HepG2 (cell line): ENCODE results near the gene MBD5. TPM values are rescaled to one million over a fixed set of nuclear protein-coding genes. Genes with fewer than 3 reads are reported as not detected.

Experiments used
- ARHGAP35 ChIP-seq: sonication (generic); formaldehyde crosslinking; IDR thresholded peaks from 2 replicates; pipeline ENCODE4 v1.9.0; 2022; ENCODE audit warnings: mild to moderate bottlenecking, inconsistent platforms, moderate library complexity, missing genetic modification reagents, borderline replicate concordance
- CC2D1A ChIP-seq: sonication (generic); formaldehyde crosslinking; IDR thresholded peaks from 2 replicates; pipeline ENCODE4 v1.8.1; 2023; ENCODE audit warnings: mild to moderate bottlenecking, missing genetic modification reagents
- CCDC6 ChIP-seq: sonication (generic); formaldehyde crosslinking; IDR thresholded peaks from 2 replicates; pipeline ENCODE4 v1.8.1; 2022; ENCODE audit warnings: mild to moderate bottlenecking, missing genetic modification reagents, moderate library complexity
- CHD2 ChIP-seq: IDR thresholded peaks from 2 replicates; pipeline ENCODE4 v1.6.1; 2011; ENCODE audit warnings: low read depth, low read length, improper control_type of control experiment
- GPN1 ChIP-seq: sonication (generic); formaldehyde crosslinking; IDR thresholded peaks from 2 replicates; pipeline ENCODE4 v1.5.1; 2020; ENCODE audit warnings: missing genetic modification reagents, borderline replicate concordance
- HNRNPLL ChIP-seq: fragments of 200-400 bp; formaldehyde crosslinking; IDR thresholded peaks from 2 replicates; pipeline ENCODE4 v1.6.1; 2017; ENCODE audit warnings: mild to moderate bottlenecking, low read depth, low read length; ENCODE audit not compliant: poor library complexity, severe bottlenecking
- JARID2 ChIP-seq: sonication (generic); formaldehyde crosslinking; IDR thresholded peaks from 2 replicates; pipeline ENCODE4 v1.8.1; 2023; ENCODE audit warnings: missing genetic modification reagents, inconsistent platforms; ENCODE audit not compliant: insufficient replicate concordance
- LCORL ChIP-seq, 2 experiments: fragments of 450-650 bp in 1 of 2; sonication (generic) in 1 of 2; formaldehyde crosslinking in 1 of 2; IDR thresholded peaks; 2 replicates each; pipeline versions ENCODE4 v1.5.0 to v1.6.1; 2017 to 2020; ENCODE audit warnings: antibody characterized with exemption in 1 of 2, missing genetic modification reagents in 1 of 2
- MIER2 ChIP-seq: IDR thresholded peaks from 2 replicates; pipeline ENCODE4 v1.6.1; 2016; ENCODE audit warnings: missing biosample characterization, missing genetic modification reagents
- REL ChIP-seq: sonication (generic); formaldehyde crosslinking; conservative IDR thresholded peaks from 2 replicates; pipeline ENCODE4 v1.8.0; 2022; ENCODE audit warnings: mild to moderate bottlenecking, missing genetic modification reagents, moderate library complexity
- SRSF4 ChIP-seq: fragments of 200-400 bp; formaldehyde crosslinking; IDR thresholded peaks from one replicate; pipeline ENCODE4 v1.6.1; 2018; ENCODE audit warnings: mild to moderate bottlenecking, low read depth, low read length, moderate library complexity; ENCODE audit not compliant: poor library complexity, severe bottlenecking
- ZBTB20 ChIP-seq: sonication (generic); formaldehyde crosslinking; IDR thresholded peaks from 2 replicates; pipeline ENCODE4 v1.8.1; 2023; ENCODE audit warnings: missing genetic modification reagents, low read depth, mild to moderate bottlenecking, borderline replicate concordance
- ZFP36L2 ChIP-seq: sonication (generic); formaldehyde crosslinking; IDR thresholded peaks from 2 replicates; pipeline ENCODE4 v1.4.0; 2020; ENCODE audit warnings: missing genetic modification reagents
- ZNF282 ChIP-seq: fragments of 450-650 bp; IDR thresholded peaks from 2 replicates; pipeline ENCODE4 v1.6.1; 2018; ENCODE audit not compliant: partially characterized antibody
- ZNF724P ChIP-seq: sonication (generic); formaldehyde crosslinking; IDR thresholded peaks from 2 replicates; pipeline ENCODE4 v1.8.0; 2022; ENCODE audit warnings: missing genetic modification reagents, borderline replicate concordance
- ZNF777 ChIP-seq: sonication (generic); formaldehyde crosslinking; IDR thresholded peaks from 2 replicates; pipeline ENCODE4 v1.4.0; 2020; ENCODE audit warnings: missing genetic modification reagents
- polyA plus RNA-seq, 8 experiments: library from polyadenylated mRNA; depleted of rRNA in 3 of 8; stranded (reverse) in 7 of 8; unstranded in 1 of 8; fragments of >200 nt; fragmentation: Illumina TruSeq in 4 of 8; extraction: Trizol in 4 of 8; gene quantifications; 2 replicates each; pipeline versions ENCODE4 v1.2.1 to v1.2.3, GENCODE V29; 2011 to 2016; ENCODE audit warnings: low read depth in 4 of 8, missing spikeins in 1 of 8, mixed read lengths in 1 of 8; ENCODE audit not compliant: insufficient read depth in 1 of 8
- total RNA-seq, 5 experiments: library from RNA; depleted of rRNA; stranded (reverse); fragments of >200 nt; fragmentation: Illumina TruSeq; extraction: Trizol; gene quantifications; 2 replicates each; pipeline ENCODE4 v1.2.3, GENCODE V29; 2016; ENCODE audit warnings: low read depth in 1 of 5
- TF ChIP-seq, protein P1 (sequence below): sonication (generic); formaldehyde crosslinking; IDR thresholded peaks from 2 replicates; pipeline ENCODE4 v1.4.0; 2020; ENCODE audit warnings: missing genetic modification reagents, borderline replicate concordance
- TF ChIP-seq, protein P2 (sequence below): sonication (generic); formaldehyde crosslinking; IDR thresholded peaks from 2 replicates; pipeline ENCODE4 v1.4.0; 2020; ENCODE audit warnings: missing genetic modification reagents, borderline replicate concordance
- TF ChIP-seq, protein P3 (sequence below): IDR thresholded peaks from 2 replicates; pipeline ENCODE4 v1.6.1; 2016; ENCODE audit warnings: low read depth, borderline replicate concordance
- TF ChIP-seq, protein P4 (sequence below): sonication (generic); formaldehyde crosslinking; IDR thresholded peaks from 2 replicates; pipeline ENCODE4 v1.9.0; 2021; ENCODE audit warnings: missing genetic modification reagents, borderline replicate concordance

MBD5 gene
- total and polyA plus RNA-seq, 2 of the 13 experiments (the other 11 are each of a cell fraction or from before 2014, with no cell fraction given) = 13.5 to 26.4 TPM

DNA sequence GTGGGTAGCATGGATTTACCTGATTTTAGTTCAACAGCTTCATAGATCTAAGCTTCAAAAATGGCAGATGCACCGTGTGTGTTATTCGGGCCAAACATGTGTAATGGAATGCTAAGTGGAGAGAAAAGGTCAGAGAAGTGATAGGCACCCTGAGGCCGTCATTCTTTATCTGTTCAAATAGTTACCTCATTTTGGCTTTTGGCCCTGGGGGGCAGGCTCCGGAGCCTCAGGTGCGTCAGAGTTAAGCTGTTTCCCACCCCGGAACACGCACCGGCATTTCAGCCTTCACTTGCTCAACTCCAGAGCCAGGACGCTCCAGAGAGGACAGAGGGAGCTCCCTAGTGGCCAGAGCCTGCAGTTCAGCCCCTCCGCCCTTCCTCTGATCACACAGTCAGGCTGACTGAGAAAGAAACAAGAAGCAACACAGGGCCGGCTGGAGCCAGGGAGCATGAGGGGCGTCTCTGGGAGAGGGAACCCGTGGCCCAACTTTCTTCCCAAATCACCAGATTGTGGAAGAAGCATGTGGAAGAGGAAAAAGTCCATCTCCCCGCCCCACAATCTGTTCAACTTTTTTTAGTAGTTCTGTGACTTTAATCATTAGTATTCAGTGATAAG is 488.5 kb downstream of the MBD5 start (continued):
- TF ChIP-seq ZNF724P (CRISPR knock-in tag) (0 out of 2 replicates have a peak, but pooled peaks have one; percentile 47), ARHGAP35 (CRISPR knock-in tag) (0 out of 2 replicates have a peak, but pooled peaks have one; percentile 30), ZBTB20 (CRISPR knock-in tag) (no peak), ZFP36L2 (CRISPR knock-in tag) (no peak), JARID2 (CRISPR knock-in tag) (peak; percentile 61), LCORL (IDR thresholded peaks at IDR 0.05) (no peak), LCORL (CRISPR knock-in tag; IDR thresholded peaks at IDR 0.05) (peak; percentile 62; the same call in 1 of the 2 replicates), CHD2 (no peak), CCDC6 (no peak), REL (no peak), MIER2 (CRISPR knock-in tag) (peak; percentile 66), HNRNPLL (peak; percentile 30), SRSF4 (no peak), GPN1 (CRISPR knock-in tag) (no peak), ZNF282 (no peak), CC2D1A (CRISPR knock-in tag) (no peak), ZNF777 (CRISPR knock-in tag) (no peak)
- TF ChIP-seq, protein P1, sequence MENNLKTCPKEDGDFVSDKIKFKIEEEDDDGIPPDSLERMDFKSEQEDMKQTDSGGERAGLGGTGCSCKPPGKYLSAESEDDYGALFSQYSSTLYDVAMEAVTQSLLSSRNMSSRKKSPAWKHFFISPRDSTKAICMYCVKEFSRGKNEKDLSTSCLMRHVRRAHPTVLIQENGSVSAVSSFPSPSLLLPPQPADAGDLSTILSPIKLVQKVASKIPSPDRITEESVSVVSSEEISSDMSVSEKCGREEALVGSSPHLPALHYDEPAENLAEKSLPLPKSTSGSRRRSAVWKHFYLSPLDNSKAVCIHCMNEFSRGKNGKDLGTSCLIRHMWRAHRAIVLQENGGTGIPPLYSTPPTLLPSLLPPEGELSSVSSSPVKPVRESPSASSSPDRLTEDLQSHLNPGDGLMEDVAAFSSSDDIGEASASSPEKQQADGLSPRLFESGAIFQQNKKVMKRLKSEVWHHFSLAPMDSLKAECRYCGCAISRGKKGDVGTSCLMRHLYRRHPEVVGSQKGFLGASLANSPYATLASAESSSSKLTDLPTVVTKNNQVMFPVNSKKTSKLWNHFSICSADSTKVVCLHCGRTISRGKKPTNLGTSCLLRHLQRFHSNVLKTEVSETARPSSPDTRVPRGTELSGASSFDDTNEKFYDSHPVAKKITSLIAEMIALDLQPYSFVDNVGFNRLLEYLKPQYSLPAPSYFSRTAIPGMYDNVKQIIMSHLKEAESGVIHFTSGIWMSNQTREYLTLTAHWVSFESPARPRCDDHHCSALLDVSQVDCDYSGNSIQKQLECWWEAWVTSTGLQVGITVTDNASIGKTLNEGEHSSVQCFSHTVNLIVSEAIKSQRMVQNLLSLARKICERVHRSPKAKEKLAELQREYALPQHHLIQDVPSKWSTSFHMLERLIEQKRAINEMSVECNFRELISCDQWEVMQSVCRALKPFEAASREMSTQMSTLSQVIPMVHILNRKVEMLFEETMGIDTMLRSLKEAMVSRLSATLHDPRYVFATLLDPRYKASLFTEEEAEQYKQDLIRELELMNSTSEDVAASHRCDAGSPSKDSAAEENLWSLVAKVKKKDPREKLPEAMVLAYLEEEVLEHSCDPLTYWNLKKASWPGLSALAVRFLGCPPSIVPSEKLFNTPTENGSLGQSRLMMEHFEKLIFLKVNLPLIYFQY = peak; percentile 34; the same call in 1 of the 2 replicates
- TF ChIP-seq, protein P2, sequence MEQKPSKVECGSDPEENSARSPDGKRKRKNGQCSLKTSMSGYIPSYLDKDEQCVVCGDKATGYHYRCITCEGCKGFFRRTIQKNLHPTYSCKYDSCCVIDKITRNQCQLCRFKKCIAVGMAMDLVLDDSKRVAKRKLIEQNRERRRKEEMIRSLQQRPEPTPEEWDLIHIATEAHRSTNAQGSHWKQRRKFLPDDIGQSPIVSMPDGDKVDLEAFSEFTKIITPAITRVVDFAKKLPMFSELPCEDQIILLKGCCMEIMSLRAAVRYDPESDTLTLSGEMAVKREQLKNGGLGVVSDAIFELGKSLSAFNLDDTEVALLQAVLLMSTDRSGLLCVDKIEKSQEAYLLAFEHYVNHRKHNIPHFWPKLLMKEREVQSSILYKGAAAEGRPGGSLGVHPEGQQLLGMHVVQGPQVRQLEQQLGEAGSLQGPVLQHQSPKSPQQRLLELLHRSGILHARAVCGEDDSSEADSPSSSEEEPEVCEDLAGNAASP (CRISPR knock-in tag) = peak; percentile 71
- TF ChIP-seq, protein P3, sequence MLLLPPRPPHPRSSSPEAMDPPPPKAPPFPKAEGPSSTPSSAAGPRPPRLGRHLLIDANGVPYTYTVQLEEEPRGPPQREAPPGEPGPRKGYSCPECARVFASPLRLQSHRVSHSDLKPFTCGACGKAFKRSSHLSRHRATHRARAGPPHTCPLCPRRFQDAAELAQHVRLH = peak; percentile 87; the same call in 1 of the 2 replicates
- TF ChIP-seq, protein P4, sequence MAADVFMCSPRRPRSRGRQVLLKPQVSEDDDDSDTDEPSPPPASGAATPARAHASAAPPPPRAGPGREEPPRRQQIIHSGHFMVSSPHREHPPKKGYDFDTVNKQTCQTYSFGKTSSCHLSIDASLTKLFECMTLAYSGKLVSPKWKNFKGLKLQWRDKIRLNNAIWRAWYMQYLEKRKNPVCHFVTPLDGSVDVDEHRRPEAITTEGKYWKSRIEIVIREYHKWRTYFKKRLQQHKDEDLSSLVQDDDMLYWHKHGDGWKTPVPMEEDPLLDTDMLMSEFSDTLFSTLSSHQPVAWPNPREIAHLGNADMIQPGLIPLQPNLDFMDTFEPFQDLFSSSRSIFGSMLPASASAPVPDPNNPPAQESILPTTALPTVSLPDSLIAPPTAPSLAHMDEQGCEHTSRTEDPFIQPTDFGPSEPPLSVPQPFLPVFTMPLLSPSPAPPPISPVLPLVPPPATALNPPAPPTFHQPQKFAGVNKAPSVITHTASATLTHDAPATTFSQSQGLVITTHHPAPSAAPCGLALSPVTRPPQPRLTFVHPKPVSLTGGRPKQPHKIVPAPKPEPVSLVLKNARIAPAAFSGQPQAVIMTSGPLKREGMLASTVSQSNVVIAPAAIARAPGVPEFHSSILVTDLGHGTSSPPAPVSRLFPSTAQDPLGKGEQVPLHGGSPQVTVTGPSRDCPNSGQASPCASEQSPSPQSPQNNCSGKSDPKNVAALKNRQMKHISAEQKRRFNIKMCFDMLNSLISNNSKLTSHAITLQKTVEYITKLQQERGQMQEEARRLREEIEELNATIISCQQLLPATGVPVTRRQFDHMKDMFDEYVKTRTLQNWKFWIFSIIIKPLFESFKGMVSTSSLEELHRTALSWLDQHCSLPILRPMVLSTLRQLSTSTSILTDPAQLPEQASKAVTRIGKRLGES (CRISPR knock-in tag) = no peak
